ENCODE data around the gene SERTAD2.

GRCh38 chr2:64657411-64657810, 3.7 kb upstream of the SERTAD2 start:
- TF ChIP-seq CTCF (IDR thresholded peaks at IDR 0.05; ENCODE audit: low read depth, low read length), result no peak
- TF ChIP-seq EZH2phosphoT487 (IDR thresholded peaks at IDR 0.05; ENCODE audit: low read depth), result no peak

Data from OCI-LY3 (cell line).